Spleen (tissue), 11 donors: ENCODE results near the gene EPN1. TPM values are rescaled to one million over a fixed set of nuclear protein-coding genes. Genes with fewer than 3 reads are reported as not detected.

Source experiments
- DNase-seq: peaks from one replicate; pipeline ENCODE4 v3.0.0-alpha.2; 2020
- H3K27ac ChIP-seq, 8 donors: fragments of 200-600 bp; sonication (generic) in 7 of 8; 1 replicate in 4 of 8; 2 replicates in 4 of 8; pipeline versions ENCODE4 v1.5.0 to v1.8.0; 2016 to 2021; ENCODE audit warnings: inconsistent platforms in 4 of 8, mild to moderate bottlenecking in 4 of 8, moderate library complexity in 1 of 8
- H3K27me3 ChIP-seq, 7 donors: fragments of 200-600 bp; sonication (generic) in 6 of 7; replicated peaks in 1 of 7; 1 replicate in 4 of 7; 2 replicates in 3 of 7; pipeline versions ENCODE4 v1.5.0 to v1.8.0; 2016 to 2021; ENCODE audit warnings: inconsistent platforms in 3 of 7, mild to moderate bottlenecking in 1 of 7
- H3K36me3 ChIP-seq, 6 donors: fragments of 200-600 bp; sonication (generic) in 5 of 6; 1 replicate in 4 of 6; 2 replicates in 2 of 6; pipeline versions ENCODE4 v1.5.0 to v1.8.0; 2016 to 2021; ENCODE audit warnings: inconsistent platforms in 2 of 6
- H3K4me1 ChIP-seq, 6 donors: fragments of 200-600 bp; sonication (generic) in 5 of 6; 1 replicate in 3 of 6; 2 replicates in 3 of 6; pipeline versions ENCODE4 v1.5.0 to v1.8.0; 2016 to 2021; ENCODE audit warnings: inconsistent platforms in 3 of 6
- H3K4me3 ChIP-seq, 8 donors: fragments of 200-600 bp; sonication (generic) in 7 of 8; 1 replicate in 4 of 8; 2 replicates in 4 of 8; pipeline versions ENCODE4 v1.5.0 to v1.8.0; 2016 to 2021; ENCODE audit warnings: inconsistent platforms in 4 of 8, mild to moderate bottlenecking in 4 of 8, moderate library complexity in 2 of 8
- H3K9me3 ChIP-seq, 8 donors: fragments of 200-600 bp; sonication (generic) in 7 of 8; 1 replicate in 4 of 8; 2 replicates in 4 of 8; pipeline versions ENCODE4 v1.5.0 to v1.8.0; 2016 to 2021; ENCODE audit warnings: inconsistent platforms in 4 of 8
- CTCF ChIP-seq, 11 experiments: fragments of 200-600 bp in 7 of 11; fragments of 450-650 bp in 4 of 11; sonication (generic) in 4 of 11; IDR thresholded peaks in 8 of 11; conservative IDR thresholded peaks in 3 of 11; 1 replicate in 7 of 11; 2 replicates in 4 of 11; pipeline versions ENCODE4 v1.4.0 to v1.8.0; 2016 to 2021; ENCODE audit warnings: antibody characterized with exemption in 11 of 11, inconsistent platforms in 4 of 11, mild to moderate bottlenecking in 1 of 11
- POLR2A ChIP-seq, 3 donors: fragments of 450-650 bp; IDR thresholded peaks; one replicate each; pipeline ENCODE4 v1.5.1; 2017; ENCODE audit warnings: antibody characterized with exemption in 3 of 3, mild to moderate bottlenecking in 1 of 3
- POLR2AphosphoS5 ChIP-seq, 3 donors: sonication (generic); formaldehyde crosslinking; IDR thresholded peaks; one replicate each; pipeline ENCODE4 v1.5.1; 2017; ENCODE audit warnings: antibody characterized with exemption in 3 of 3
- WGBS, 5 donors: extraction: QIAGEN DNeasy Blood & Tissue Kit in 3 of 5; methylation state at CpG; one replicate each; pipeline versions ENCODE4 v1.1.5 to v1.1.7; 2013 to 2018; 5-methylcytosine and 5-hydroxymethylcytosine counted together
- intact Hi-C: fragments of 100-400 bp; cut with DNase I; formaldehyde crosslinking; loops from one replicate; pipeline ENCODE4 v1.15.0; 2023; ENCODE audit warnings: low total_unique reads
- polyA plus RNA-seq, 3 donors: library from polyadenylated mRNA; stranded (reverse); fragments of 200-250 nt; gene quantifications; one replicate each; pipeline ENCODE4 v1.2.1, GENCODE V29; 2013
- total RNA-seq, 7 donors: library from RNA; depleted of rRNA in 3 of 7; stranded (reverse); fragments of >200 nt in 3 of 7; fragmentation: NEBNext Ultra II Directional in 4 of 7; extraction: Animal tissue kit (Norgen Biotek cat#: 25700) in 4 of 7; gene quantifications; one replicate each; pipeline versions ENCODE4 v1.1.0 to v1.2.1, GENCODE V29; 2016 to 2021
- donor health status: healthy with polysubstance abuse.
- donor health status: DM: no; HTN: no; CAD: no; lungs with moderate emphysema.
- donor health status: DM: no; HTN: no; CAD: no.
- donor health status: Bipolar disorder and iron deficiency.
- donor health status: healthy.
- donor health status: DM: no; HTN: no; CAD: no.
- donor health status: DM: yes; HTN: yes; CAD: no.

Gene EPN1
- total and polyA plus RNA-seq, 10 donors: 36.8 to 166 (median 113) TPM

- no peak overlapping the region for H3K4me3 ChIP-seq
- no peak for TF ChIP-seq POLR2A (IDR thresholded peaks at IDR 0.05)
- TF ChIP-seq POLR2AphosphoS5 (IDR thresholded peaks at IDR 0.05): peak in 1 of 3 donors; percentile 39
- WGBS, 5 donors: 84 to 90% (median 86%) methylated on average over 13 of the region's 13 CpGs
- H3K36me3 ChIP-seq: peaks cover 0 to 75% (median 26%) of the 10 kb centered on the region in 6 donors
- no peak overlapping the region for H3K27ac ChIP-seq
- H3K27me3 ChIP-seq: no peaks in the 10 kb centered on the region
- DNase-seq: peak; percentile 62
- intact Hi-C loops: no loop called here
- no peaks in the 10 kb centered on the region for H3K9me3 ChIP-seq
- H3K4me1 ChIP-seq: peaks cover 0 to 14% (median 3%) of the 10 kb centered on the region in 6 donors
Measured at GRCh38 chr19:55702131-55702627, 27.2 kb downstream of the EPN1 start.

GRCh38 chr19:55703790-55704215 is 28.8 kb downstream of the EPN1 start:
- Histone ChIP-seq H3K36me3 (peaks cover 0 to 59% (median 14%) of the 10 kb centered on the region in 6 donors), H3K27me3 (no peaks in the 10 kb centered on the region), H3K4me3 (no peak overlapping the region), H3K4me1 (peaks cover 0 to 14% (median 3%) of the 10 kb centered on the region in 6 donors), H3K9me3 (no peaks in the 10 kb centered on the region), H3K27ac (no peak overlapping the region)
- DNase-seq: peak; percentile 86
- WGBS, 5 donors: 46 to 62% (median 57%) methylated on average over 38 of the region's 38 CpGs
- TF ChIP-seq POLR2A (IDR thresholded peaks at IDR 0.05) (no peak), CTCF (IDR thresholded peaks at IDR 0.05 in 8 of 11, conservative IDR thresholded peaks at IDR 0.05 in 3 of 11) (peak in 10 of 11 experiments; percentile 34 to 87 (median 78)), POLR2AphosphoS5 (IDR thresholded peaks at IDR 0.05) (peak; percentile 48 to 80 (median 58))
- intact Hi-C loops: no loop called here

- no peak overlapping the region for H3K4me3 ChIP-seq
- peaks cover 0 to 50% (median 10%) of the 10 kb centered on the region in 6 donors for H3K36me3 ChIP-seq
- H3K27ac ChIP-seq: no peak overlapping the region
- H3K9me3 ChIP-seq: no peaks in the 10 kb centered on the region
- no peaks in the 10 kb centered on the region for H3K27me3 ChIP-seq
- H3K4me1 ChIP-seq: peaks cover 0 to 14% (median 3%) of the 10 kb centered on the region in 6 donors
- peak; percentile 52 for DNase-seq
- intact Hi-C loops: no loop called here
- whole genome bisulfite sequencing, 5 donors: 93 to 96% (median 94%) methylated on average over 15 of the region's 15 CpGs
- TF ChIP-seq POLR2AphosphoS5 (IDR thresholded peaks at IDR 0.05) (peak; percentile 30 to 42 (median 37)), CTCF (IDR thresholded peaks at IDR 0.05 in 8 of 11, conservative IDR thresholded peaks at IDR 0.05 in 3 of 11) (peak in 1 of 11 experiments; percentile 2), POLR2A (IDR thresholded peaks at IDR 0.05) (no peak)
Measured at GRCh38 chr19:55704494-55705245, 29.6 kb downstream of the EPN1 start.

GRCh38 chr19:55705972-55706371 is 30.9 kb downstream of the EPN1 start:
- H3K4me3 ChIP-seq: no peak overlapping the region
- no peak overlapping the region for H3K27ac ChIP-seq
- no peaks in the 10 kb centered on the region for H3K27me3 ChIP-seq
- DNase-seq: no peak
- H3K36me3 ChIP-seq: peaks cover 0 to 37% (median 4%) of the 10 kb centered on the region in 6 donors
- WGBS, 5 donors: 89 to 98% (median 91%) methylated on average over 3 of the region's 3 CpGs; no CpG with 5 or more reads in 1 of the 5 donors
- intact Hi-C loops: no loop called here
- H3K9me3 ChIP-seq: no peaks in the 10 kb centered on the region
- H3K4me1 ChIP-seq: peaks cover 0 to 14% (median 3%) of the 10 kb centered on the region in 6 donors
- TF ChIP-seq CTCF (IDR thresholded peaks at IDR 0.05 in 8 of 11, conservative IDR thresholded peaks at IDR 0.05 in 3 of 11) (no peak), POLR2A (IDR thresholded peaks at IDR 0.05) (no peak), POLR2AphosphoS5 (IDR thresholded peaks at IDR 0.05) (no peak)
